DMS153 treated with DMSO at 0.1 percent for 48 hours (cell line): Measurements from ENCODE around the gene RMND1.
"Not testable (repeated sequence)": the region's sequence is repeated elsewhere in the genome, so short reads cannot be mapped to it uniquely, and the experiment has no call there.

Experiments
- DNase-seq: peaks from one replicate; lab custom pipeline; 2025; ENCODE audit not compliant: unreplicated experiment; lab: John Stamatoyannopoulos, UW

The RMND1 gene, protein sequence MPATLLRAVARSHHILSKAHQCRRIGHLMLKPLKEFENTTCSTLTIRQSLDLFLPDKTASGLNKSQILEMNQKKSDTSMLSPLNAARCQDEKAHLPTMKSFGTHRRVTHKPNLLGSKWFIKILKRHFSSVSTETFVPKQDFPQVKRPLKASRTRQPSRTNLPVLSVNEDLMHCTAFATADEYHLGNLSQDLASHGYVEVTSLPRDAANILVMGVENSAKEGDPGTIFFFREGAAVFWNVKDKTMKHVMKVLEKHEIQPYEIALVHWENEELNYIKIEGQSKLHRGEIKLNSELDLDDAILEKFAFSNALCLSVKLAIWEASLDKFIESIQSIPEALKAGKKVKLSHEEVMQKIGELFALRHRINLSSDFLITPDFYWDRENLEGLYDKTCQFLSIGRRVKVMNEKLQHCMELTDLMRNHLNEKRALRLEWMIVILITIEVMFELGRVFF

DNA sequence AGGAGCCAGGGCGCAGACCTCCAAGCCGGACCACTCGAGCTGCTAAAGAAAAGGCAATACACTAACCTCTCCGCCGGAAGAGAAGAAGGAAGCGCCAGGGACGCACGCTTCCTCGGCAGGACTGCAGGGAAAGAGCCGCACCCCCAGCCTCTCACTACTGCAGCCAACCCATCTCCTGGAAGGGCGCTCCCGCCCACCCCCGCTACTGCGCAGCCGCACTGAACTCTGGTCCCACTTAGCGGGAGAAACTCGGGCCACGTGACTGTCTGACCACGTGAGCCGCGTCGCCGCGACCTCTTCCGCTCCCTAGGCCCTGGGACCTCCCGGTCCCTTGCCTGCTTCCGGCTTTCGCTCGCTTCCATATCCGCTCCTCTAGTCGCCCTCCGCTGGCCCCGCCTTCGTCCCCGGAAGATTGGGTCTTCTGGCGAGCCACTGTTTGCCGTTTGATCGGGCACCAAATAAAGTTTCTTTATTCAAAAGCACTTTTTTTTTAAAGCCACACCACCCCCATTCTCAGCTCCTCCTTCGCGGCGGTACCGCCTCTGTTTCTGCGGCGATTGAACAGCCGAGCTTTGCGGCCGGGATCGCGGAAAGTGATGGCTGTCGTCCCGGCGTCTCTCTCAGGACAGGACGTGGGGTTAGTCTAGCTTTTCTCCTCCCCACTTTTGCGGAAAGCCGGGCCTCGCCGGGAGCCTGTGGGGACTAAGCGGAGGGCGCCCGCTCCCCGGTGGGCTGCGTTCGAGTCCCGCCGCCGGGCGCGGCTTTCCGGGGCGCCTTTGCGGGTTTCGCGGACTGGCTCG lies at the start of gene RMND1:
Gene RMND1, minus strand, starts transcription at position 177 of the 800 bp plus-strand sequence. CDS start 6,315 bp downstream, outside the sequence.
- peak; percentile 99 for DNase-seq

DNA sequence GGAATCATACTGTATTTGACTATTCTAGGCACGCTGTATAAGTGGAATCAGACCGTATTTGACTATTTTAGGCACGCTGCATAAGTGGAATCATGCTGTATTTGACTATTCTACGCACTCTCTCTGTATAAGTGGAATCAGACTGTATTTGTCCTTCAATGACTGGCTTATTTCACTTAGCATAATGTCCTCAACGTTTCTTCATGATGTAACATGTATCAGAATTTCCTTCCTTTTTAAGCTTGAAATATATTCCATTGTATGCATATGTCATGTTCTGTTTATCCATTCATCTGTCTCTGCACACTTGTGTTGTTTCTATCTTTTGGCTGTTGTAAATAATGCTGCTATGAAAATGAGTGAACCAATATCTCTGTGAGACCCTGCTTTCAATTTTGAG lies 47.6 kb upstream of the RMND1 start:
- no peak for DNase-seq

DNA sequence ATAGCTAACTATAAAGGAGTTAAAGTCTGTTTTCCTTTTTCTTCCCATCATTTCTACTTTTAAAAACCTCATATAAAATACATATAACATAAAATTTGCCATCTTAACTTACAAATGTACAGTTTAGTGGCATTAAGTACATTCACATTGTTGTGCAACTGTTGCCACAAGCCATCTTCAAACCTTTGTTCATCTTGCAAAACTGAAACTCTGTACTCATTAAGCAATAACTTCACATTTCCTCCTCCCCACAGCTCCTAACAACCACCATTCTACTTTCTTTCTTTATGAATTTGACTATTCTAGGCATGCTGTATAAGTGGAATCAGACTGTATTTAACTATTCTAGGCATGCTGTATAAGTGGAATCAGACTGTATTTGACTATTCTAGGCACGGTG lies 46.4 kb upstream of the RMND1 start:
- DNase-seq = no peak

DNA sequence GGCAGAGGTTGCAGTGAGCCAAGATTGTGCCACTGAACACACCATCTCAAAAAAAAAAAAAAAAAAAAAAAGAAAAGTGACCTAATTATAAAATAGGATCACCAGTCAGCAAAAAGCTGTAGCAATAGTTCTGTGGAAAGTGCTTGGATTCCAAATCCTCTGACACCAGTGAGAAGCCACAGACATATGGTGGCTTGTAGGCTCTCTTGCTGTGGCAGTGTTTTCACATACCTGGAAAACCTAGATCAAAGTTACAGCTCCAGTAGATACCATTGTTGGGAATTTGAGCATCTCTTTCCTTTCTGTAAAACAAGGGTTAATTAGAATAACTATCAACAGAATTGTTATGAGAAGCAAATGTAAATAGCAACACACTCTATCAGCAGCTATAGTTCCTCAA lies 46.0 kb upstream of the RMND1 start:
- no peak for DNase-seq

DNA sequence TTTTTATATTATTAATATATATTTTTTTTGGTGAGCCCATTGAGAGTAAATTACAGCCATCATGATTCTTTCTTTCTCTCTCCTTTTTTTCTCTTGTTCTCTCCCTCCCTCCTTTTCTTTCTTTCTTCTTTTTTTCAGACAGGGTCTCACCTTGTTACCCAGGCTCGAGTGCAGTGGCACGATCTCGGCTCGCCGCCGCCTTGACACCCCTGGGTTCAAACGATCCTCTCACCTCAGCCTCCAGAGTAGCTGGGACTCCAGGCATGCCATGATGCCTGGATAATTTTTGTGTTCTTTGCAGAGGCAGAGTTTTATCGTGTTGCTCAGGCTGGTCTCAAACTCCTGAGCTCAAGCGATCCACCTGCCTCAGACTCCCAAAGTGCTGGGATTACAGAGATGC lies 43.5 kb upstream of the RMND1 start:
- no peak for DNase-seq

DNA sequence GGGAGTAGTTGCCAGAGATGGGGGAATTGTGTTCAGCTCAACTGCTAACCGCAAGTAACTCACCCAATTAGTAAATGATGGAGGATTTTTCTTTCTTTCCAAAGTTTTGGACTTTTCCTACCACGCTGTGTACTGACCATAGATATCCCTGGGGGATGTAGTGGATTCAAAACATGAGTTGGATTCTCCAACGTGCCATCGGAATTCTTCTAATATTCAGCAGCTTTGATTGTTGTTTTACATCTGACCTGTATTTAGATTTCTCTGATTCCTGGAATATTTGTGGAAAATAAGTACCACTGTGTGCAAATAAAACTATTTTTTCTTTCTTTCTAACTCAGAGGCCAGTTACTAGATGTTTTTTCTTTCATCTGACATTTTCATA lies 43.0 kb upstream of the RMND1 start:
- DNase-seq = no peak

DNA sequence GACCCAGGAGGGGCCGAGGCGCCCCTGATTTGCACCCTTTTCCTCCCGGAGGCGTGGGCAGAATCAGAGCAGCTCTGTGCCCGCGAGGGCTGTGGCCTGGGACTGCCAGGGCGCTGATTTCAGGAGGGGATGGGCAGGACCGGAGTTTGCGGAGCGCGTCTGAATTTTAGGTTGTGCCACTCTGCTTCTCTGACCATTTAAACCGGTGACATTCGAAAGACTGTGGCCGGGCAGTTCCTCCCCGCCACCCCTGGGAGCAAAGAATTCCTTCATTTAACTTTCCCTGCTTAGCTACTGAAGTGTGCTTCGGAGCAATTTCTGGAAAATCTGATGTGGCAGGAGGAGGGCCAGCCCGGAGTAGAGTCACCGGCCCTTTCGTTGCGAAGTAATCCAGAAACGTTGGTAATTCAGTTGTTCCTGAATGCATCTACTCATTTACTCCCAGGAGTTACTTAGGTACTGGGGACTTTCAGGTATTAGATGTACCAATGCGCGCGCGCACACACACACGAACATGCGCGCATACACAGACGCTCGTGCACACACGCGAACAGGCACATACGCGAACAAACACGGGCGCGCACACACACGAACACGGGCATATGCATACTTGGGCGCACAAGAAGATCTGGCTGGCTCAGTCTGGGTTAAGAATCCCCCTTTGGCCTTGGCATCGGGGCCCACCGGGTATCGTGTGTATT lies 42.5 kb upstream of the RMND1 start:
- no peak for DNase-seq

DNA sequence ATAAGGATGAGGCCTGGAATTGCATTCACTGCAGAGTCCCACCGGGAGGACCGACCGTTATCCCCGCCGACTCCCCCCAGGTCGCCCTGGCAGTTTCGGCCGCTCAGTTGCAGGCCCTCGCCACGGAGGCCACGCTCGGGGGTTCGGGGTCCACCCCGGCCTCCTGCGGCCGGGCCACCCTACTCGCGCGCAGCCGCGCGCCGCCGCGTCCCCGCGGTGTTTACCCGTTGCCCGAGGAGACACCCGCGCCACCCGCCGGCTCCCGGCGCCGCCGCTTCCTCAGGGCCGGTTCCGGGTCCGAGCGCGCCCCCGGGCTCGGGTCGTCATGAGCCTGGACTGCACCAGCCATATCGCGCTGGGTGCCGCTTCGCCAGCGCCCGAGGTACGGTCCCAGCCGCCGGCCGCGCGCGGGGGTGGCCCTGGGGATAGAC lies 41.9 kb upstream of the RMND1 start, which contains the start of gene CCDC170:
Gene CCDC170, plus strand, starts transcription at position 214 of the 431 bp plus-strand sequence. Its CDS starts 112 bp downstream, at position 326.
- DNase-seq = no peak

DNA sequence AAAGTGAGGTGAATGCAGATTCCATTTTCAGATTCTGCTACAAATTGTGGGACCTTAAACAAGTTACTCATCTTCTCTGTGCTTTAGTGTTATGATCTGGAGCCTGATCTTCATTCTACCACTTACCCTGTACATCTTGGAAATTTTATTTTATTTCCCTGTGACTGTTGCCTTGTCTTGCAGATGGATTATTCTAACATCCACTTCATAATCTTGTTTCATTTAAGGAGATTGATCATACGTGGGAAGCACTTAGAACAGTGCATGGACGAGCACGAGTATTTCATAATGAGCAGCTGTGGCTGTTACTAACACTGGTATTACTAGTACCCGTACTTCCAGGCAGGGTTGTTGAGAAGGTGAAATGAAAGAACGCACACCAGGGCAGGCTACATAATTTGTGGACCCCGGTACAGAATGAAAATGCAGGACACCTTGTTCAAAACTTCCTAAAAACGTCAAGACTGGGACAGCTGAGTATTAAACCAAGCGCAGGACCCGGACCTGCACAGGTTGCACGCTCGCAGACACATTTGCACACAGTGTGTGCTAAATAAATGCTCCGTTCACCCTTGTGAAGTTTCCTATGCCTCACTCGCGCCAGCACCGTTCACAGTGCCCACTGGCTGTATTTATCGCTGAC lies 41.4 kb upstream of the RMND1 start:
- DNase-seq = no peak

DNA sequence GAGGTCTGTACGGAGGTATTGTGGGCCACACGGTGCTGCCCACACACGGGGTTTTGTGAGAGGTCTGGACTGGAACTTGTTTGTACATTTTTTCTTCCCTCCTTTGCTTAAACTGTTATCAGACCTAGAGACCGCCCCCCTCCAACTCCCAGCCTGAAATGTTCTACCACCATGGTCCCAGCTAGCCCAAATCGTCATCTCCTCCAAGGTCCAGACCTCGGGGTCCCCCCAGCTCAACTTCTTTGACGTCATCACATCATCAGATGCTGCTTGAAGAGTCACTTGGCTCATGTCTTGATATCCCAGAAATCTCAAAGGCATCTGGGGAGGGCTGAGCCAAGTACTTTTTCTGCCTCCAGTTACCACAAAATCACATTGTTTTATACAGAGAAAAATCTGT lies 39.1 kb upstream of the RMND1 start:
- DNase-seq = no peak

DNA sequence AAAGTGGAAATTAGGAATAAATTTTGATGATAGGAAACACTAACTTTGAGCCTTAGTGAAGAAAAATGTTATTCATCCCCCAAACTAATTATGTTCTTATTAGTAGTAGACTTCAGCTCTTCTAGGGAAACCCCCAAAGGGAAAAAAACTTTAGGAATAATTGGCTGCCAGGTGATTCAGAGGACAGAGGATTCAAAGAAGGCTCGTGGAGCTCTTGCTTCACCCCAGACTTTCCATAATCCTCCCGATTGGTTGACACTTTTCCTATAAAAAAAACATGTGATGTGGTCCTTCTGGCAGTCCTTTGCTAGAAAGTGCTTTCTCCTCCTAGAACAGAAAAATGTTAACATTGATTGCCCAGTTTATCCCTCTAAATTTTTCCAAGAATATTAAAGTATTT lies 36.3 kb upstream of the RMND1 start:
- DNase-seq = no peak

DNA sequence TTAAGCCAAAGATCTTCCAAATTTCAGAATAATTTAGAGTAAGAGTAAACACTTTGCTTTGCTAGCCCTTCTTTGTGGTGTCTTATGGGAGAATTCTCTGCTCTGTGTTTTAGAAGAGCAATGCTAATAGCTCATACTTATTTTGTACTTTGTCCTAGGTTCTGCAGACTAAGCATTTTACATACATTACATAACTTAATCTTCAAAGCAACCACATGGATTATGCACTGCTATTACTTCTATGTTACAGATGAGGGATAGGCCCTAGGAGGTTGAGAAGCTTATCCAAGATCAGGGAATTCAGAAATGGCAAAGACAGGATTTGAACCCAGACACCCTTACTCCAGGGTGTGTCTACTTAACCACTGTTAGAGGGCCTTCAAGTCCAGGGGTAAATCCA lies 32.1 kb upstream of the RMND1 start:
- DNase-seq = no peak

DNA sequence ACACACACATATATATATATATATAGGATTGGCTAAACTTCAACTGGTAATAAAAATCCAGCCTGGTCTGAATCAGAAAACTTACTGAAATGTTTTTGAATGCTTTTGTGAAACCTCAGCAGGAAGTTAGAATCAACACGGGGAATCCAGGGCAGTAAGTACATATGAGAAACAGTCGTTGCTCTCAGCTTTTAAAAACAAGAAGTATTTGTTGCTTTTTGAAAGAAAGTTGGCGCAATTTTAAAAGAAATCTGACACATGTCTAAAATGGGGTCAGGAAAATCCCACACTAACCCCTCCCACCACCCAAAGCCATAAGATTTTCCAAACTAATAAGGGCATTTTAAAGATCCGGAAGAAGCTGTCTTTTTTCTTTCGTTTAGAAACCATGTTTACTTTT lies 30.4 kb upstream of the RMND1 start:
- no peak for DNase-seq

DNA sequence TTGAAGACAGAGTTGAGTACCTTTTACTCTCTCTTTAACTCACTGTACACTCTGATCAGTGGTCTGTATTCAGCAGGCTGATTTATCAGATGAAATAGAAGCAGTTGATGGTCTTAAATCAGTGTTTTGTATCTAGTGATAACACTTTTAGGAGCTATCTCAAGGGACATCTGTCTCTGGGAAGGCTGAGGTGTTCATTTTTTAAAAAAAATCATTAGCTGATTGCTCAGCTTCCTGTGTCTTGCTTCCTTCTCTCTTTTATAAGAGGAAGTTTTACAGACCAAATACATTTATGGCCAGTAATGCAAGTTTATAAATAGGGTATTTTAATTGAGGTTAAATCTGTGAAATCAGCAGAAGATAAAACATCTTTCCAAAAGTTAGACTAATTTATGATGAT lies 29.9 kb upstream of the RMND1 start:
- DNase-seq = no peak

DNA sequence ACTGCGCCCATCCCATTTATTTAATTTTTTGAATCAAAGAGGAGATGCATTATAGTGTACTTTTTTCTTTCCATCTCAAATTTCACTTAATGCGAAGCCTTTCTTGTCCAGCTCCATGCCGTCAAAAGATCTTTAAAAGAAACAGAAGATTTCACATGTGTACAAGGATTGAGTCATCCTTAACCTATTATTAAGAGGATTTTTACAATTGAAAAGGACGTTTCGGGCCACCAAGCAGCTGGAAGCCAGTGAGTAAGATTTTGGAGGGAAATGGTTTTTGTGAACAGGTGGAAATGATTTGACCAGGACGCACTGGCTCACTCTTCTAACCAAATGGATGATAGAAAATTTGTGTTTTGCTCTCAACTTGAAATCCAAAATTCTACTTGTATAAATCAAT lies 26.7 kb upstream of the RMND1 start:
- no peak for DNase-seq

DNA sequence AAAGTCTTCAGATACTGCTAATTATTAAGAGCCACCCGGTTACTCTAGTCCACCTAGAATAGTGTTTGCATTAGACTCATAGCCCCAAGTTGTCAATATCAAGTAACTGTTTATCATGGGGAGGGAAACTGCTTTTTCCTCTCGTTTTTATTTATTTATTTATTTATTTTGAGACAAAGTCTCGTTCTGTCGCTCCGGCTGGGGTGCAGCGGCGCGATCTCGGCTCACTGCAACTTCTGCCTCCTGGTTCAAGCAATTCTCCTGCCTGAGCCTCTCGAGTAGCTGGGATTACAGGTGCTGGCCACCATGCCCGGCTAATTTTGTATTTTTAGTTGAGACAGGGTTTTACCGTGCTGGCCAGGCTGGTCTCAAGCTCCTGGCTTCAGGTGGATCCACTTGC lies 25.8 kb upstream of the RMND1 start:
- DNase-seq = no peak

DNA sequence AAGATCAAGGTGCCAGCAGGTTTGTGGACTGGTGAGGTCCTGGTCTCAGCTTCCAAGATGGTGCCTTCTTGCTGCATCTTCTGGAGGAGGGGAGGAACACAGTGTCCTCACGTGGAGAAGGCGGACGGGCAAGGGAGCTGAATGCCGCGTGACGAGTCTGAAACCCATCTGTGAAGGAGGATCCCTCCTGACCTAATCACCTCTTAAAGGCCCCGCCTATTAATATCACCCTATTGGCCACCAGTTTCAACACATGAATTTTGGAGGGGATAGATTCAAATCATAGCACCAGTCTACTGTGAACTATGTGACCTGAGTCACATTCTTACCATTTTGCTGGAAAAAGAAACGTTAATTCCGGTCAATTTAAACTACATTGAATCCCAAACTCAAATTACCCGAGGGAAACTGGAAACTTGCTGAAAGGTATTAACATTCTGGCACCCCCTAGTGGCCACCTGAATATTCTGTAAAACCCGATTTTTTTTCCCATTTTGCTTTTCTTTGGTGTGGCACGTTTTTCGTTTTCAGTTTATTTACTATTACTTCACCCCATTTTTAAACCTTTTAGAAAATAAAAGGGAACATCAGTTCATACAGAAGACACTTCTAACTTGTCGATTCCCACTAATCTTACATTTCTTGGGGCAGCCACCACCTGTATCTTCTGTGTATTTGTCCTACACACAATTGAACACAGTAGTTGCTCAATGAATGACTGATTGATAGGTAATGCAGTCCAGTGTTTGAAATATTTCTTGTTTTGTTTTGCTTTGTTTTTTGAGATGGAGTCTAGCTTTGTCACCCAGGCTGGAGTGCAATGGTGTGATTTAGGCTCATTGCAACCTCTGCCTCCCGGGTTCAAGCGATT lies 24.0 kb upstream of the RMND1 start:
- DNase-seq = peak; percentile 18

DNA sequence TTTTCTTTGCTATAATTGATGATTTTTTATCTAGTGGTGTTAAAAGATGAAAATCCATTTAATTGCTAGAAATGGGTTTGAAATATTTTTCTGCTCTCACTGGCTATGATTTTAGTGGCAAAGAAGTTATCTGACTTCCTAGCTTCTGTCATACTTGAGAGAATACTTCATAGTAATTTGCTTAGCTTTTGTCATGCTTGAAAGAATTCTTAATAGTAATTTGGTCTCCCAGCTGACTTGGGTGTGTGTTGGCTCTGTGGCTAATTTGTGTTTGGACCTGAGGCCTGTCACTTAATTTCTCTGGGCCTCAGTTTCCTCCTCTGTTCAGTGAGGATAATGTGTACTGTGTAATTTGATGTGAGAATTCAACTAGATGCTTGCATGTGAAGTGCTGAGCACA lies 12.8 kb upstream of the RMND1 start:
- no peak for DNase-seq

DNA sequence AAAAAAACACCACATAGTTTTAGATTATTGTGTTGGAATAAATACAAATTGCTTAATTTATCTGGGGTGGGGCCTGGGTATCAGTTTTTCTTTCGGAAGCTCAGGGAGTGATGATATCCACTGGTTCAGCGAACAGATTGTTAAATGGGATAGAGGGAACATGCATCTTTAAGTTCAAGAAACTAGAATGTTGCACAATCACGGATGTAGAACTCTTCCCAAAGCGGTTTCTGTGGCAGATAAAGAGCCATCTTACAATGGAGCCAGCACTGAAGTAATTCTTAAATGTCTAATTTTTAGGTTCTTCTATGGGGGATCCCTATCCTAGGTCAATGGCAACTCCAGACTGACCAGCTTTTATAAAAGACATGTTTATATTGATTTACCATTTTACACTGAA lies 9.7 kb upstream of the RMND1 start:
- no peak for DNase-seq

DNA sequence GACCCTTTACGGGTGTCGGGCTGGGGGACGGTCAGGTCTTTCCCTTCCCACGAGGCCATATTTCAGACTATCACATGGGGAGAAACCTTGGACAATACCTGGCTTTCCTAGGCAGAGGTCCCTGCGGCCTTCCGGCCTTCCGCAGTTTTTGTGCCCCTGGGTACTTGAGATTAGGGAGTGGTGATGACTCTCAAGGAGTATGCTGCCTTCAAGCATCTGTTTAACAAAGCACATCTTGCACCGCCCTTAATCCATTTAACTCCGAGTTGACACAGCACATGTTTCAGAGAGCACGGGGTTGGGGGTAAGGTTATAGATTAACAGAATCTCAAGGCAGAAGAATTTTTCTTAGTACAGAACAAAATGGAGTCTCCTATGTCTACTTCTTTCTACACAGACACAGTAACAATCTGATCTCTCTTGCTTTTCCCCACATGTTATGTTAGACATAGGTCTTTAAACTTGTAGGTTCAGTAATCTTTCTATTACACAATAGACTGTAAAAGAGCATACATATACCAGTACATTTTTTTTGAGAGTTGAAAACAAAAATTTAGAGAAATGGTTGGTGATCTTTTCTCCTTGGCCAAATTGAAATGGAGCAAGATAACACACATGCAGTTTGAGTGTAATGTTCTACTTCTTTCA lies 3.9 kb upstream of the RMND1 start:
- DNase-seq = not testable (repeated sequence)
